Testis (tissue), 3 donors: Measurements from ENCODE around the gene AMN. TPM values are rescaled to one million over a fixed set of nuclear protein-coding genes. Genes with fewer than 3 reads are reported as not detected.

ENCODE experiments used
- DNase-seq: peaks from one replicate; pipeline ENCODE4 v3.0.0-alpha.2; 2019
- H3K27ac ChIP-seq, 2 donors: fragments of 200-600 bp; sonication (generic); one replicate each; pipeline ENCODE4 v1.5.1; 2019
- H3K27me3 ChIP-seq: fragments of 200-600 bp; sonication (generic); one replicate; pipeline ENCODE4 v1.5.1; 2019
- H3K36me3 ChIP-seq: fragments of 200-600 bp; sonication (generic); one replicate; pipeline ENCODE4 v1.5.1; 2017; ENCODE audit warnings: low read depth; ENCODE audit errors: missing control alignments
- H3K4me1 ChIP-seq: fragments of 200-600 bp; sonication (generic); one replicate; pipeline ENCODE4 v1.5.1; 2019
- H3K4me3 ChIP-seq, 2 donors: fragments of 200-600 bp; sonication (generic); one replicate each; pipeline ENCODE4 v1.5.1; 2017 to 2019
- H3K9me3 ChIP-seq: fragments of 200-600 bp; sonication (generic); one replicate; pipeline ENCODE4 v1.5.1; 2017
- POLR2A ChIP-seq: fragments of 450-650 bp; IDR thresholded peaks from one replicate; pipeline ENCODE4 v1.6.1; 2017; ENCODE audit warnings: antibody characterized with exemption, mild to moderate bottlenecking, moderate library complexity
- WGBS, 2 donors: methylation state at CpG; one replicate each; pipeline ENCODE4 v1.1.5; 2018; 5-methylcytosine and 5-hydroxymethylcytosine counted together
- intact Hi-C: fragments of 100-400 bp; cut with DNase I; formaldehyde crosslinking; loops from one replicate; pipeline ENCODE4 v1.15.1; 2023; ENCODE audit warnings: low total_unique reads
- polyA plus RNA-seq: library from polyadenylated mRNA; stranded (reverse); fragments of 350-450 nt; fragmentation: Illumina TruSeq; extraction: RNeasy Lipid Tissue Mini Kit (QIAGEN cat#74804); gene quantifications from one replicate; pipeline ENCODE4 v1.2.3, GENCODE V29; 2014; ENCODE audit warnings: low read depth, low replicate concordance; ENCODE audit not compliant: insufficient read depth
- total RNA-seq, 2 donors: library from RNA; depleted of rRNA; stranded (reverse); fragments of >200 nt; gene quantifications; one replicate each; pipeline ENCODE4 v1.2.3, GENCODE V29; 2016
- TF ChIP-seq, protein P1 (sequence below), 3 experiments: fragments of 450-650 bp in 2 of 3; fragments of 200-600 bp in 1 of 3; sonication (generic) in 1 of 3; IDR thresholded peaks; one replicate each; pipeline ENCODE4 v1.5.1; 2016 to 2019; ENCODE audit warnings: antibody characterized with exemption in 3 of 3, mild to moderate bottlenecking in 2 of 3, moderate library complexity in 1 of 3

The AMN gene
- total and polyA plus RNA-seq, 3 donors from 2014 or later = 3.0 to 4.6 (median 3.0) TPM

DNA sequence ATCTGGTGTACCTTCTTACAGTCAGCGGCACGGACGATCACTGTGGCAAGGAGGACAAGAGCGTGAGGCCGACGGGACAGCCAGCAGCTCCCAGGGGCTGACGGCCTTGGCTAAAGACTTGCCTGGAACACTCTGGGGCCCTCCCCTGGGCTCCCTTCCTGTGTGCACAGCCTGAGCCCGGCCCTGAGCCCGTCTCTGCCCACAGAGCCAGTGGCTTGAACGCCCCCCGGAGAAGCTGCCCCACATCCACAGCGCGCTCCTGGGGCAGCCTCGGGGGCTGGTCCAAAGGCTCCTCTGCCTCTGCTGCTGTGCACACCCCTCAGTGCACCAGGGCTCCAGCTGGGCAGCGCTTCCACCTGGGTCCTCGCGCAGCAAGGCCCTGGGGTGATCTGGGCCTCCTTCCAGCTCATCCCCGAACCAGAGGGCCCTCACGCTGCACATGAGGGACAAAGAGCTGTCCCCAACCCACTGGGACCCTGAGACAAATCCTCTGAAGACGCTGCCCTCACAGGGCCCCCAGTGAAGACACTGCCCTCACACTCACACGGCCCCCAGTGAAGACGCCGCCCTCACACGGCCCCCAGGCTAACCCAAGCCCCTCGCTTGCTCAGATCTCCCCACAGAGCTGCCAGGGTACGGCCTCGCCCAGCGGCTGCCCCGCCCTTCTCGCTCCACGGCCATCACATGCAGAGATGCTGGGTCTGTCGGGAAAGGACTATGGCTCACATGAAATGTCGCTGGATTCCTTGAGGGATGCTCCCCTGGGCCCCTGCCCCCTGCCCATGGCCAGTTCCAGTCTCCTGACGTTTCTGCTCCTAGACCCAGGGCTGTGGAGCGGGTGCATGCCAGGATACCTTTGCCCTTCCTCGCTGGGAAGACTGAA is 22.2 kb downstream of the AMN start:
- H3K27ac ChIP-seq = no peak overlapping the region
- no peak for DNase-seq
- H3K4me3 ChIP-seq = no peak overlapping the region
- no peaks in the 10 kb centered on the region for H3K9me3 ChIP-seq
- TF ChIP-seq, protein P1, sequence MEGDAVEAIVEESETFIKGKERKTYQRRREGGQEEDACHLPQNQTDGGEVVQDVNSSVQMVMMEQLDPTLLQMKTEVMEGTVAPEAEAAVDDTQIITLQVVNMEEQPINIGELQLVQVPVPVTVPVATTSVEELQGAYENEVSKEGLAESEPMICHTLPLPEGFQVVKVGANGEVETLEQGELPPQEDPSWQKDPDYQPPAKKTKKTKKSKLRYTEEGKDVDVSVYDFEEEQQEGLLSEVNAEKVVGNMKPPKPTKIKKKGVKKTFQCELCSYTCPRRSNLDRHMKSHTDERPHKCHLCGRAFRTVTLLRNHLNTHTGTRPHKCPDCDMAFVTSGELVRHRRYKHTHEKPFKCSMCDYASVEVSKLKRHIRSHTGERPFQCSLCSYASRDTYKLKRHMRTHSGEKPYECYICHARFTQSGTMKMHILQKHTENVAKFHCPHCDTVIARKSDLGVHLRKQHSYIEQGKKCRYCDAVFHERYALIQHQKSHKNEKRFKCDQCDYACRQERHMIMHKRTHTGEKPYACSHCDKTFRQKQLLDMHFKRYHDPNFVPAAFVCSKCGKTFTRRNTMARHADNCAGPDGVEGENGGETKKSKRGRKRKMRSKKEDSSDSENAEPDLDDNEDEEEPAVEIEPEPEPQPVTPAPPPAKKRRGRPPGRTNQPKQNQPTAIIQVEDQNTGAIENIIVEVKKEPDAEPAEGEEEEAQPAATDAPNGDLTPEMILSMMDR (IDR thresholded peaks at IDR 0.05) = no peak
- no peak for TF ChIP-seq POLR2A
- H3K4me1 ChIP-seq = peaks cover 22% of the 10 kb centered on the region
- no peaks in the 10 kb centered on the region for H3K36me3 ChIP-seq
- intact Hi-C loops = no loop called here
- WGBS, 2 donors = 89 to 96% methylated on average over 15 to 36 of the region's 36 CpGs
- no peaks in the 10 kb centered on the region for H3K27me3 ChIP-seq

DNA sequence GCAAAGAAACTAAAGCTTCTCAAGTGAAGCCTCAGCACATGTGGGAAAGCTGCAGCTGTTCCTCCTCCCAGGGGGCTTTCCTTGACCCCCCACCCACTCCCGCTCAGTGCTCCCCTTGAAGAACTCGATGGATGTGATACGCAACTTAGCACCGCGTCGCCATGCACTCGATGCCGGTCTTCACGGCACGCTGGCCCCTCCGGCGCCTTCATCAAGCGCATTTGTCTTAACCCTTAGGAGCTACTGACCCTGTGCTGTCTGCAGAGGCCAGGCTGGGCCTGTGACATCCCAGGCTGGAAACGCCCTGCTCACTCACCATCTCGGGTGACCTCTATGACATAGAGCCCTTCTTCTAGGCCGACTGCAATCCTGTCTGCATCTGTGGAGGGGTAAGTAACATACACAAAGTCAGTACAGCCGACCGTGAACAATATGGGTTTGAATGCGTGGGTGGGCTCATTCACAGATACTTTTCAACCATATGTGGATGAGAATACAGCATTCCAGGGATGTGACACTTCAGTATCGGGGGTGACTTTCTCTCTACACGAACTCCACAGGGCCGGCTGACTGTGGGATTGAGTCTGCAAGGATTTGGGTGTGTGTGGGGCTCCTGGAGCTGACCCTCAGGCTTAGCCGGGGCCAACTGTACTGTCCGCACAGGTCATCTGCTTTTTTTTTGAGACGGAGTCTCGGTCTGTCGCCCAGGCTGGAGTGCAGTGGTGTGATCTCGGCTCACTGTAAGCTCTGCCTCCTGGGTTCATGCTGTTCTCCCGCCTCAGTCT is 23.1 kb downstream of the AMN start:
- TF ChIP-seq, protein P1 (IDR thresholded peaks at IDR 0.05) = no peak
- no peak for TF ChIP-seq POLR2A
- no peaks in the 10 kb centered on the region for H3K27me3 ChIP-seq
- no peaks in the 10 kb centered on the region for H3K9me3 ChIP-seq
- no peak overlapping the region for H3K27ac ChIP-seq
- no peak overlapping the region for H3K4me3 ChIP-seq
- peaks cover 30% of the 10 kb centered on the region for H3K4me1 ChIP-seq
- DNase-seq = no peak
- 88 to 93% methylated on average over 25 to 29 of the region's 29 CpGs for WGBS, 2 donors
- intact Hi-C loops = no loop called here
- H3K36me3 ChIP-seq = no peaks in the 10 kb centered on the region

GRCh38 chr14:102947321-102948103 is 25.0 kb downstream of the AMN start:
- Histone ChIP-seq H3K9me3 (no peaks in the 10 kb centered on the region), H3K36me3 (no peaks in the 10 kb centered on the region), H3K27ac (no peak overlapping the region), H3K4me3 (no peak overlapping the region), H3K27me3 (no peaks in the 10 kb centered on the region), H3K4me1 (peaks cover 21% of the 10 kb centered on the region)
- WGBS, 2 donors = 85 to 89% methylated on average over 15 to 26 of the region's 27 CpGs
- intact Hi-C loops = no loop called here
- TF ChIP-seq POLR2A = no peak
- TF ChIP-seq, protein P1 (IDR thresholded peaks at IDR 0.05) = no peak
- no peak for DNase-seq

DNA sequence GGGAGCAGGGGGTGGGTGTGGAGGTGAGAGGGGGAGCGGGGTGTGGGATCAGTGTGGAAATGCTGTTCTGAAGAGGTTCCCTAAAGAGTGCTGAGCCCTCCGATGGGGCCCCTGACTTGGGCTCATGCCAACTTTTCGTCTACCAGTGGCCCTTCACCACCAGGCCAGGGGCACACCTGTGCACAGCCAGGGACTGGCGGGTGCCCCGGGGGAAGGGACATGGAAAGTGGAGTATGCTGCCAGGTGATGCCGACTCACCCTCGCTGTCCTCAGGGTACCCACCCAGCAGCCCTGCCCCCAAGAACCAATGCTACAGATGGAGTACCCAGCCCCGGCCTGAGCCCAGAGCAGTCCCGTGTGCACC is 26.2 kb downstream of the AMN start:
- H3K4me1 ChIP-seq = peaks cover 21% of the 10 kb centered on the region
- intact Hi-C loops = no loop called here
- no peak for DNase-seq
- TF ChIP-seq, protein P1 (IDR thresholded peaks at IDR 0.05) = no peak
- TF ChIP-seq POLR2A = no peak
- H3K36me3 ChIP-seq = no peaks in the 10 kb centered on the region
- H3K4me3 ChIP-seq = no peak overlapping the region
- WGBS, 2 donors = 85 to 89% methylated on average over 5 to 9 of the region's 9 CpGs
- no peaks in the 10 kb centered on the region for H3K27me3 ChIP-seq
- H3K27ac ChIP-seq = no peak overlapping the region
- H3K9me3 ChIP-seq = no peaks in the 10 kb centered on the region
